ENCODE measurements around the gene CD28. TPM values are rescaled to one million over a fixed set of nuclear protein-coding genes. Genes with fewer than 3 reads are reported as not detected.
"Not testable (repeated sequence)": the region's sequence is repeated elsewhere in the genome, so short reads cannot be mapped to it uniquely, and the experiment has no call there.

Gene CD28
- total and polyA plus RNA-seq, 7 donors = 0.01 to 0.71 (median 0.17) TPM

DNA sequence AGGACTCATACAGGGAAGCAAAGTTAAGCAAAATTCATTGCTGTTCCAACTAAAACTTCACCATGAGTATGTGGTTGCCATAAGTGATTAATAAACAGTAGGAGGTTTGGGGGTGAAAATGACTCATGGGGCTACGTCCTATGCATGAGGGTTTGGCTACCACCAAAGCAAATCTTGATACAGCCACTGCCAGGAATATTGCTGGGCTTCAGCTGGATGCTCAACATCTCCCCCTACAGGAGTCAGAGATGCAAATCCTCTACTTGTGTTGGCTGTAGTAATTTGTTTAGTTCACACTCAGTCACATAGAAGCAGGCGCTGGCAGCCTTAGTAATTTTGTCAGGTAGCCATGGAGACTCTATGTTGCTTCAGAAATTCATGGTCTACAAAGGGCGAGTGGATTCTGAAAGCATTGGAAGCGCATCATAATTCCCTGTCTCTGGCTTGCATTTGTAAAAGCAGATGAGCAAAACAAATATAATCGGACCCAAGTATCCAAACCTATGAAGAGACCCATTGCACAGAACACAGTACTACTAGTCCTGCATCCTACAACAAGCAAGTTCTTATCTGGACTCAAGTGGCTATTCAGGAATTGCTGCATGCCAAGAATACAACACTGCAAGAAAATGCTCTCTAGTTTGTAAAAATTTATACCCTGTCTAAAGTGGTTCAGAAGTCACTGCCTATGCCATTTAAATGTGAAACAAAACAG lies 76.0 kb downstream of the CD28 start:
- H3K27ac ChIP-seq = no peak overlapping the region
- DNase-seq = no peak
- H3K27me3 ChIP-seq (ENCODE audit: insufficient read depth in 3 of 3, low read length in 2 of 3) = no peaks in the 10 kb centered on the region
- WGBS, 3 donors = 53 to 65% (median 54%) methylated on average over 5 of the region's 5 CpGs
- TF ChIP-seq, protein P1, sequence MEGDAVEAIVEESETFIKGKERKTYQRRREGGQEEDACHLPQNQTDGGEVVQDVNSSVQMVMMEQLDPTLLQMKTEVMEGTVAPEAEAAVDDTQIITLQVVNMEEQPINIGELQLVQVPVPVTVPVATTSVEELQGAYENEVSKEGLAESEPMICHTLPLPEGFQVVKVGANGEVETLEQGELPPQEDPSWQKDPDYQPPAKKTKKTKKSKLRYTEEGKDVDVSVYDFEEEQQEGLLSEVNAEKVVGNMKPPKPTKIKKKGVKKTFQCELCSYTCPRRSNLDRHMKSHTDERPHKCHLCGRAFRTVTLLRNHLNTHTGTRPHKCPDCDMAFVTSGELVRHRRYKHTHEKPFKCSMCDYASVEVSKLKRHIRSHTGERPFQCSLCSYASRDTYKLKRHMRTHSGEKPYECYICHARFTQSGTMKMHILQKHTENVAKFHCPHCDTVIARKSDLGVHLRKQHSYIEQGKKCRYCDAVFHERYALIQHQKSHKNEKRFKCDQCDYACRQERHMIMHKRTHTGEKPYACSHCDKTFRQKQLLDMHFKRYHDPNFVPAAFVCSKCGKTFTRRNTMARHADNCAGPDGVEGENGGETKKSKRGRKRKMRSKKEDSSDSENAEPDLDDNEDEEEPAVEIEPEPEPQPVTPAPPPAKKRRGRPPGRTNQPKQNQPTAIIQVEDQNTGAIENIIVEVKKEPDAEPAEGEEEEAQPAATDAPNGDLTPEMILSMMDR (IDR thresholded peaks at IDR 0.05) = peak; percentile 55
- intact Hi-C loops (cut with DNase I) = loop anchor here in 1 of 2 donors (5.0 kb wide), 1 partner anchor 90 kb away; no protein-coding TSS in a partner anchor
- H3K4me1 ChIP-seq = no peaks in the 10 kb centered on the region
- H3K36me3 ChIP-seq (ENCODE audit: insufficient read depth in 1 of 2, low read depth in 1 of 2) = no peaks in the 10 kb centered on the region
- H3K9me3 ChIP-seq = no peaks in the 10 kb centered on the region
- ATAC-seq = peak; percentile 53 to 83 (median 75)
- H3K4me3 ChIP-seq = no peak overlapping the region

DNA sequence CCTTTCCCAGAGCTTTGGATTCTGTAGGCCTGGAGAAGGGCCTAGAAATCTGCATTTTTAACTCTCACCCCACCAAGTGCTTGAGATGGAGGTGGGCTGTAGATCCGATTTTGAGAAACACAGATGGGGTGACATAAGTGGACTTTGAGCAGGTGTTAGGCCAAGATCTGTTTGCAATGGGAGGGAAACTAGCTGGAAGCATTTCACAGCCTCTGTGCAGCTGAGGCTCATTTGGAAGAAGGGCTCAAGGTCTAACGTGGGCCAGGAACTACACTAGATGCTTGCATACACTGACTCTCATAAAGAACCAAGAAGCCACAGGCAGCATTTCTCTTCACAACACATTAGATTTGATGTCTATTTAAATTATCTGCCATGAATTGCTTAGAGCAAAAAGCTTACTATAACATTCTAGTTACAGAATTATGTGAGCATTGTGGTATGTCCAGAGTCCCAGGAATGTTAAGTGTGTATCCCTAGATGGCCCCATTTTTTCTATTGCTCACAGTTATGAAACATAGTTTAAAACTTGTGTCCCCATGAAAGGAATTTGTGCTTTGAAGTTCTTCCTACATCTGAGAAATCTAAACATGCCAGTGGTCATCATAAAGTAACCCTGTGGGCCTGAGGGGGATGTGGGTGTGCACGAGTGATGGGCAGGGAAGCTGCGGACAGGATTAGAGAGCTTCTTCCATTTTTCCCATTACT lies 77.2 kb downstream of the CD28 start:
- DNase-seq = no peak

DNA sequence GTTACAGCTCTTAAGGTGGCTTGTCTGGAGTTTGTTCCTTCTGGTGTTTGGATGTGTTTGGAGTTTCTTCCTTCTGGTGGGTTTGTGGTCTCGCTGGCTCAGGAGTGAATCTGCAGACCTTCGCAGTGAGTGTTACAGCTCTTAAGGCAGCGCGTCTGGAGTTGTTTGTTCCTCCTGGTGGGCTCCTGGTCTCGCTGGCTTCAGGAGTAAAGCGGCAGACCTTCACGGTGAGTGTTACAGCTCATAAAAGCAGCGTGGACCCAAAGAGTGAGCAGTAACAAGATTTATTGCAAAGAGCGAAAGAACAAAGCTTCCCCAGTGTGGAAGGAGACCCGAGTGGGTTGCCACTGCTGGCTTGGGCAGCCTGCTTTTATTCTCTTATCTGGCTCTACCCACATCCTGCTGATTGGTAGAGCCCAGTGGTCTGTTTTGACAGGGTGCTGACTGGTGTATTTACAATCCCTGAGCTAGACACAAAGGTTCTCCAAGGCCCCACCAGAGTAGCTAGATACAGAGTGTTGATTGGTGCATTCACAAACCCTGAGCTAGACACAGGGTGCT lies 78.4 kb downstream of the CD28 start:
- not testable (repeated sequence) for ATAC-seq; DNase-seq; H3K27me3 ChIP-seq (ENCODE audit: insufficient read depth in 3 of 3, low read length in 2 of 3); H3K36me3 ChIP-seq (ENCODE audit: insufficient read depth in 1 of 2, low read depth in 1 of 2); H3K4me3 ChIP-seq; H3K4me1 ChIP-seq; H3K27ac ChIP-seq; H3K9me3 ChIP-seq
- 87 to 94% (median 88%) methylated on average over 10 of the region's 10 CpGs for WGBS, 3 donors
- intact Hi-C loops (cut with DNase I) = loop anchor here in 1 of 2 donors (5.0 kb wide), 1 partner anchor 92 kb away; no protein-coding TSS in a partner anchor

More for the DNA sequence above, 77.2 kb downstream of the CD28 start:
- no peaks in the 10 kb centered on the region for H3K27me3 ChIP-seq (ENCODE audit: insufficient read depth in 3 of 3, low read length in 2 of 3)
- H3K4me3 ChIP-seq = no peak overlapping the region
- no peaks in the 10 kb centered on the region for H3K36me3 ChIP-seq (ENCODE audit: insufficient read depth in 1 of 2, low read depth in 1 of 2)
- no peaks in the 10 kb centered on the region for H3K4me1 ChIP-seq
- no peaks in the 10 kb centered on the region for H3K9me3 ChIP-seq
- no peak for ATAC-seq
- 71 to 75% (median 72%) methylated on average over 4 of the region's 4 CpGs for WGBS, 3 donors
- no peak overlapping the region for H3K27ac ChIP-seq
- TF ChIP-seq, protein P1 (IDR thresholded peaks at IDR 0.05) = no peak
- intact Hi-C loops (cut with DNase I) = loop anchor here in 1 of 2 donors (5.0 kb wide), 1 partner anchor 91 kb away; no protein-coding TSS in a partner anchor

DNA sequence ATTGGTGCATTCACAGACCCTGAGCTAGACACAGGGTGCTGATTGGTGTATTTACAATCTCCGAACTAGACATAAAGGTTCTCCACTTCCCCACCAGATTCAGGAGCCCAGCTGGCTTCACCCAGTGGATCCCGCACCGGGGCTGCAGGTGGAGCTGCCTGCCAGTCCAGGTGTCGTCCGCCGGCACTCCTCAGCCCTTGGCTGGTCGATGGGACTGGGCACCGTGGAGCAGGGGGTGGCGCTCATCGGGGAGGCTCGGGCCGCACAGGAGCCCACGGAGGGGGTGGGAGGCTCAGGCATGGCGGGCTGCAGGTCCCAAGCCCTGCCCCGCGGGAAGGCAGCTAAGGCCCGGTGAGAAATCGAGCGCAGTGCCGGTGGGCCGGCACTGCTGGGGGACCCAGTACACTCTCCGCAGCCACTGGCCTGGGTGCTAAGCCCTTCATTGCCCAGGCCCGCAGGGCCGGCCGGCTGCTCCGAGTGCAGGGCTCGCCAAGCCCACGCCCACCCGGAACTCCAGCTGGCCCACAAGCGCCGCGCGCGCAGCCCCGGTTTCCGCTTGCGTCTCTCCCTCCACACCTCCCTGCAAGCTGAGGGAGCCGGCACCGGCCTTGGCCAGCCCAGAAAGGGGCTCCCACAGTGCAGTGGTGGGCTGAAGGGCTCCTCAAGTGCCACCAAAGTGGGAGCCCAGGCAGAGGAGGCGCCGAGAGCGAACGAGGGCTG lies 79.1 kb downstream of the CD28 start:
- WGBS, 3 donors = 95 to 96% (median 95%) methylated on average over 33 to 43 of the region's 43 CpGs
- H3K36me3 ChIP-seq (ENCODE audit: insufficient read depth in 1 of 2, low read depth in 1 of 2); H3K27ac ChIP-seq; H3K27me3 ChIP-seq (ENCODE audit: insufficient read depth in 3 of 3, low read length in 2 of 3); H3K4me1 ChIP-seq; ATAC-seq; H3K9me3 ChIP-seq; intact Hi-C loops (cut with DNase I); H3K4me3 ChIP-seq; DNase-seq: not testable (repeated sequence)

DNA sequence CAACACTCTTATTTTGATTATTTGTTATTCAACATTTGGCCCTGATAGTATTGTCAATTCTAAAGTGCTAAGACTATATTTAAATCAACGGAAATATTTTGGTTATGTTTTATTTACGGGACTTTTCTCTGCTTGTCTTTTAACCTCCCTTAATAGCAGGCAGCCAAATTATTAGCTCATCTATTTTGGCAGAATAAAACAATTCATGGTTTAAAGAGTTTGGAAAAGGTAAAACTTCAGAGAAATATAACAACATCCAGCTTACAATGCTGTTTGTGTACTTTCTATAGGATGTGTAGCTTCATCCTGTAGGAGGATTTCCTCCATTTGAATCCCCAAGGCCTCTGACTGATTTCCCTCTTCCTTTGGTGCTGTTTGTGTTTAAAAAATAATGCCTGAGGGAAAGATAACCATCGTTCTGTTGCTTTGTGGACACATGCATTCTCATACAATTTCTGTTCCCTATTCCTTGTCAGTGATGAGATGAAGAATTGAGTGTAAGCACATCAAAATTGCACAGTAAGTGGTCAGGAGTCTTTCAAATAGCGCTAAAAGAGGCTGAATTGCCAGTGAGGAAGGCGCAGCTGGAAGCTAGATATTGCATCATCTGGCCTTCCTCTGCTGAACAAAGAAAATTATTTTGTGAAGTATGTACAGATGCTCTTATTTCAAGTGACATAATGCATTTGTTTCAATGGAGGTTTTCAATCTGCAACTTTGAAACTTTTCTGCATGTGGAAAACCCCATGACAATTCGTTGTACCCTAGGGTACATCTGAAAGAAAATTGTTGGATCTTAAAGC lies 80.3 kb downstream of the CD28 start:
- Histone ChIP-seq H3K27ac (peak overlapping the region; percentile 54), H3K9me3 (no peaks in the 10 kb centered on the region), H3K4me3 (no peak overlapping the region), H3K4me1 (no peaks in the 10 kb centered on the region), H3K36me3 (ENCODE audit: insufficient read depth in 1 of 2, low read depth in 1 of 2) (no peaks in the 10 kb centered on the region), H3K27me3 (ENCODE audit: insufficient read depth in 3 of 3, low read length in 2 of 3) (no peaks in the 10 kb centered on the region)
- intact Hi-C loops (cut with DNase I) = no loop called here
- 26 to 35% (median 32%) methylated on average over 6 of the region's 6 CpGs for WGBS, 3 donors
- DNase-seq (no peak), ATAC-seq (peak; percentile 34 to 75 (median 50))
- TF ChIP-seq, protein P1 (IDR thresholded peaks at IDR 0.05) = no peak

Measured in psoas muscle (tissue), 8 donors.